Measurements from ENCODE around the gene SPATC1L. TPM values are rescaled to one million over a fixed set of nuclear protein-coding genes. Genes with fewer than 3 reads are reported as not detected.

SPATC1L gene
- polyA plus RNA-seq, 3 donors: 3.3 to 6.7 (median 5.8) TPM

DNA sequence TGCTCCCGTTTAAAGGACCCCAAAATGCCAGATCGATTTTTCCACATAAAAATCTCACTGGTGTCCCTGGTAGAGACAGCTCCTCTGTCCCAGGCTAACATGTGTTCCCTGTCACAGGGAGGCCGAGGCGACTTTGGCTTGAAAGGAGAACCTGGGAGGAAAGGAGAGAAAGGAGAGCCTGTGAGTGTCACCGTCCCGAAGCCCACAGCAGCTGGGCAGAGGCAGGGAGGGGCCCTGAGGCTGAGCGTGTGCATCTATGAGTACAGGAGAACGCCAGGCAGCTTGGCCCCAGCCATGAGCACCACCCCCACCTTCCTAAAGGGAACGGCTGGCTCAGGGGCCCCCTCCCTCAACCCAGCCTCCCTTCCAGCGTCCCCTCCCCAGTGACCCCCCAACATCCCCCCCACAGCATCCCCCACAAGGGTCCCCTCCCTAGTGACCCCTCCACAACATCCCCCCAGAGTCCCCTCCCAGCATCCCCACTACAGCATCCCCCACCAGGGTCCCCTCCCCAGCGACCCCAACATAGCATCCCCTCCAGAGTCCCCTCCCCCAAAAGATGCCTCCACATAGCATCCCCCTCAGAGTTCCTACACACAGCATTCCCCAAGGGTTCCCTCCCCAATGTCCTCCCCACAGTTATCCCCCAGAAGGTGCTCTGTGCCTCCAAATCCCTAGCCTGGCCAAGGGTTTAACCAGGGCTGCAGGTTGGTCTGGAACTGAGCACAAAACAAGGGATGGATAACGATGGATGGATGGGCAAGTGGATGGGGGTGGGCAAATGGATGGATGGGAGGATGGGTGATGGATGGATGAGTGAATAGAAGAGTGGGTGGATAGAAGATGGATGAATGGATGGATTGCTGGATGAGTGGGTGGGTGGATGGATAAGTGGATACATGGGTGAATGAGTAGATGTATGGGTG, 61.2 kb downstream of the SPATC1L start:
- Histone ChIP-seq H3K27ac (ENCODE audit: low read depth in 1 of 2, low read length in 2 of 2) (no peak overlapping the region), H3K4me1 (ENCODE audit: control insufficient read depth in 1 of 2, insufficient read depth in 2 of 2, low read length in 2 of 2) (no peaks in the 10 kb centered on the region), H3K27me3 (ENCODE audit: control insufficient read depth in 2 of 2, insufficient read depth in 2 of 2, low read length in 2 of 2) (no peaks in the 10 kb centered on the region), H3K9ac (ENCODE audit: insufficient read depth, low read length, poor library complexity, severe bottlenecking) (no peak overlapping the region), H3K79me2 (ENCODE audit: insufficient read depth, low read length) (no peaks in the 10 kb centered on the region), H2AFZ (ENCODE audit: insufficient read depth, low read depth, low read length, poor library complexity, severe bottlenecking) (no peak overlapping the region), H3K4me3 (replicated peaks in 1 of 3; ENCODE audit: low read depth in 2 of 3, low read length in 3 of 3) (no peak overlapping the region), H4K20me1 (ENCODE audit: insufficient read depth, low read length) (no peaks in the 10 kb centered on the region), H3K9me3 (replicated peaks in 1 of 2; ENCODE audit: control insufficient read depth in 1 of 2, insufficient read depth in 1 of 2, low read length in 2 of 2) (no peaks in the 10 kb centered on the region), H3K4me2 (replicated peaks; ENCODE audit: extremely low read depth, low read length, poor library complexity, severe bottlenecking) (no peak overlapping the region), H3K36me3 (replicated peaks in 1 of 2; ENCODE audit: control insufficient read depth in 1 of 2, insufficient read depth in 2 of 2, low read length in 2 of 2) (no peaks in the 10 kb centered on the region)
- no peak for DNase-seq
- Mint-ChIP-seq H3K36me3 (no peaks in the 10 kb centered on the region), H3K27me3 (ENCODE audit: low read depth in 3 of 3) (peaks cover 2 to 3% (median 3%) of the 10 kb centered on the region in 3 donors), H3K4me1 (no peaks in the 10 kb centered on the region), H3K27ac (peak overlapping the region in 1 of 7 donors; percentile 73), H3K9me3 (peaks cover 0 to 8% (median 0%) of the 10 kb centered on the region in 7 donors), H3K4me3 (no peak overlapping the region)
- intact Hi-C loops (cut with micrococcal nuclease): no loop called here
- TF ChIP-seq, protein P1, sequence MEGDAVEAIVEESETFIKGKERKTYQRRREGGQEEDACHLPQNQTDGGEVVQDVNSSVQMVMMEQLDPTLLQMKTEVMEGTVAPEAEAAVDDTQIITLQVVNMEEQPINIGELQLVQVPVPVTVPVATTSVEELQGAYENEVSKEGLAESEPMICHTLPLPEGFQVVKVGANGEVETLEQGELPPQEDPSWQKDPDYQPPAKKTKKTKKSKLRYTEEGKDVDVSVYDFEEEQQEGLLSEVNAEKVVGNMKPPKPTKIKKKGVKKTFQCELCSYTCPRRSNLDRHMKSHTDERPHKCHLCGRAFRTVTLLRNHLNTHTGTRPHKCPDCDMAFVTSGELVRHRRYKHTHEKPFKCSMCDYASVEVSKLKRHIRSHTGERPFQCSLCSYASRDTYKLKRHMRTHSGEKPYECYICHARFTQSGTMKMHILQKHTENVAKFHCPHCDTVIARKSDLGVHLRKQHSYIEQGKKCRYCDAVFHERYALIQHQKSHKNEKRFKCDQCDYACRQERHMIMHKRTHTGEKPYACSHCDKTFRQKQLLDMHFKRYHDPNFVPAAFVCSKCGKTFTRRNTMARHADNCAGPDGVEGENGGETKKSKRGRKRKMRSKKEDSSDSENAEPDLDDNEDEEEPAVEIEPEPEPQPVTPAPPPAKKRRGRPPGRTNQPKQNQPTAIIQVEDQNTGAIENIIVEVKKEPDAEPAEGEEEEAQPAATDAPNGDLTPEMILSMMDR (IDR thresholded peaks at IDR 0.05): no peak
- 94% methylated on average over 11 of the region's 12 CpGs for WGBS (ENCODE audit: insufficient coverage)

DNA sequence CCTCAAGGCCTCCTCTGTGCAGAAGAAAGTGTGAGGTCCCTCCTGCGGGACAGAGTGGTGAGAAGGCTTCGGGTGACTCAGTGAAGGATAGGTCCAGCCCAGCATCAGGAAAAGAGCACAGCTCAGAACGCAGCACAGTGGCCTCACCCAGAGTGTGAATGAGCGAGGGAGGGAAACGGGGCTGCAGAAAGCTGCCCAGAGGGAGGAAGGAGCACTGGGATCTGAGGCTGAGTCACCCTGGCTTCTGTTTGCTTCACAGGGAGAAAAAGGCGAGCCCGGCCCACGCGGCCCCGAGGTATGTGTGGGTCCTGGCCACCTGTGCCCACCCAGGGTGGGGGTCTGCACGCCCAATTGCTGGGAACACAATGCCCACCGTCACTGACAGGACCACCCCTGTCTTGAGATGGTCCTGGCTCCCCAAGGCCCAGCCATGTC, 62.0 kb downstream of the SPATC1L start:
- H3K27ac Mint-ChIP-seq: no peak overlapping the region
- TF ChIP-seq, protein P1 (IDR thresholded peaks at IDR 0.05): no peak
- no peaks in the 10 kb centered on the region for H3K4me1 Mint-ChIP-seq
- H3K4me3 ChIP-seq (replicated peaks in 1 of 3; ENCODE audit: low read depth in 2 of 3, low read length in 3 of 3): no peak overlapping the region
- H3K36me3 Mint-ChIP-seq: no peaks in the 10 kb centered on the region
- peaks cover 2 to 3% (median 3%) of the 10 kb centered on the region in 3 donors for H3K27me3 Mint-ChIP-seq (ENCODE audit: low read depth in 3 of 3)
- no peak overlapping the region for H3K27ac ChIP-seq (ENCODE audit: low read depth in 1 of 2, low read length in 2 of 2)
- no peaks in the 10 kb centered on the region for H3K36me3 ChIP-seq (replicated peaks in 1 of 2; ENCODE audit: control insufficient read depth in 1 of 2, insufficient read depth in 2 of 2, low read length in 2 of 2)
- H3K9me3 Mint-ChIP-seq: peaks cover 0 to 8% (median 0%) of the 10 kb centered on the region in 7 donors
- H2AFZ ChIP-seq (ENCODE audit: insufficient read depth, low read depth, low read length, poor library complexity, severe bottlenecking): no peak overlapping the region
- no peak overlapping the region for H3K4me2 ChIP-seq (replicated peaks; ENCODE audit: extremely low read depth, low read length, poor library complexity, severe bottlenecking)
- no peaks in the 10 kb centered on the region for H3K9me3 ChIP-seq (replicated peaks in 1 of 2; ENCODE audit: control insufficient read depth in 1 of 2, insufficient read depth in 1 of 2, low read length in 2 of 2)
- 86% methylated on average over 12 of the region's 12 CpGs for WGBS (ENCODE audit: insufficient coverage)
- no peaks in the 10 kb centered on the region for H3K4me1 ChIP-seq (ENCODE audit: control insufficient read depth in 1 of 2, insufficient read depth in 2 of 2, low read length in 2 of 2)
- no peak overlapping the region for H3K9ac ChIP-seq (ENCODE audit: insufficient read depth, low read length, poor library complexity, severe bottlenecking)
- no peaks in the 10 kb centered on the region for H3K79me2 ChIP-seq (ENCODE audit: insufficient read depth, low read length)
- no peak overlapping the region for H3K4me3 Mint-ChIP-seq
- no peaks in the 10 kb centered on the region for H3K27me3 ChIP-seq (ENCODE audit: control insufficient read depth in 2 of 2, insufficient read depth in 2 of 2, low read length in 2 of 2)
- intact Hi-C loops (cut with micrococcal nuclease): no loop called here
- no peak for DNase-seq
- H4K20me1 ChIP-seq (ENCODE audit: insufficient read depth, low read length): no peaks in the 10 kb centered on the region

Data from CD14-positive monocyte (primary cell).